SK-N-SH (cell line): ENCODE measurements around the gene SHH. TPM values are rescaled to one million over a fixed set of nuclear protein-coding genes. Genes with fewer than 3 reads are reported as not detected.

Experiments used
- CTCF ChIA-PET: fragments of 300-600, 350-600 bp; formaldehyde crosslinking; extraction: SDS; loops from one replicate; lab custom pipeline; 2021; lab: Yijun Ruan, JAX
- POLR2A ChIA-PET: fragments of 350-600 bp; sonication (Branson Sonifier 250); formaldehyde crosslinking; extraction: SDS; loops from one replicate; lab custom pipeline; 2020; ENCODE audit warnings: antibody characterized with exemption, inconsistent platforms; lab: Yijun Ruan, JAX
- DNase-seq: peaks from one replicate; pipeline ENCODE4 v3.0.0; 2012
- H2AFZ ChIP-seq: fragments of 200-600 bp; sonication (generic); 2 replicates; pipeline ENCODE4 v1.8.1; 2016; ENCODE audit warnings: antibody characterized with exemption, mild to moderate bottlenecking, low read depth
- H3F3A ChIP-seq: fragments of 200-600 bp; sonication (generic); replicated peaks from 2 replicates; pipeline ENCODE3; 2016; ENCODE audit warnings: antibody characterized with exemption, mild to moderate bottlenecking; ENCODE audit not compliant: insufficient read depth
- H3K27ac ChIP-seq, 2 experiments: fragments of 200-500 bp in 1 of 2; fragments of 200-600 bp in 1 of 2; sonication (Bioruptor generic) in 1 of 2; sonication (generic), shearing (Covaris generic) in 1 of 2; 2 replicates each; pipeline versions ENCODE4 v1.5.1 to v1.6.1; 2014 to 2016; ENCODE audit warnings: low read depth in 2 of 2, inconsistent platforms in 1 of 2, low read length in 1 of 2, mild to moderate bottlenecking in 1 of 2, mixed read lengths in 1 of 2
- H3K27me3 ChIP-seq: fragments of 200-600 bp; sonication (generic), shearing (Covaris generic); 2 replicates; pipeline ENCODE4 v1.6.1; 2016; ENCODE audit warnings: mixed run types; ENCODE audit not compliant: insufficient read depth
- H3K36me3 ChIP-seq, 2 experiments: fragments of 200-500 bp in 1 of 2; fragments of 200-600 bp in 1 of 2; sonication (Bioruptor generic) in 1 of 2; sonication (generic) in 1 of 2; replicated peaks in 1 of 2; 2 replicates each; pipeline versions ENCODE3 to v1.5.1; 2014 to 2016; ENCODE audit warnings: low read length in 1 of 2, mild to moderate bottlenecking in 1 of 2; ENCODE audit not compliant: insufficient read depth in 2 of 2, control insufficient read depth in 1 of 2
- H3K4me1 ChIP-seq, 2 experiments: fragments of 200-500 bp in 1 of 2; fragments of 200-600 bp in 1 of 2; sonication (Bioruptor generic) in 1 of 2; sonication (generic), shearing (Covaris generic) in 1 of 2; 2 replicates each; pipeline versions ENCODE4 v1.5.1 to v1.6.1; 2014 to 2016; ENCODE audit warnings: low read depth in 1 of 2, low read length in 1 of 2, mixed run types in 1 of 2; ENCODE audit not compliant: insufficient read depth in 2 of 2, control insufficient read depth in 1 of 2
- H3K4me2 ChIP-seq: fragments of 200-600 bp; sonication (generic), shearing (Covaris generic); 2 replicates; pipeline ENCODE4 v1.6.1; 2017; ENCODE audit warnings: mixed run types
- H3K4me3 ChIP-seq, 2 experiments: fragments of 200-500 bp in 1 of 2; fragments of 200-600 bp in 1 of 2; sonication (Bioruptor generic) in 1 of 2; sonication (generic), shearing (Covaris generic) in 1 of 2; 2 replicates each; pipeline versions ENCODE4 v1.5.1 to v1.8.1; 2014 to 2016; ENCODE audit warnings: low read depth in 2 of 2, inconsistent platforms in 1 of 2, low read length in 1 of 2, mild to moderate bottlenecking in 1 of 2, mixed read lengths in 1 of 2, moderate library complexity in 1 of 2
- H3K79me2 ChIP-seq: fragments of 200-600 bp; sonication (generic); 2 replicates; pipeline ENCODE4 v1.8.1; 2017; ENCODE audit warnings: mild to moderate bottlenecking; ENCODE audit not compliant: insufficient read depth
- H3K9ac ChIP-seq: fragments of 200-600 bp; sonication (generic); 2 replicates; pipeline ENCODE4 v1.6.1; 2017; ENCODE audit warnings: mixed run types
- H3K9me2 ChIP-seq: fragments of 200-600 bp; sonication (generic); 2 replicates; pipeline ENCODE4 v1.6.1; 2017; ENCODE audit warnings: mixed run types
- H3K9me3 ChIP-seq: fragments of 200-600 bp; sonication (generic); 2 replicates; pipeline ENCODE4 v1.6.1; 2017; ENCODE audit warnings: mixed run types, mild to moderate bottlenecking, moderate library complexity
- H4K20me1 ChIP-seq: fragments of 200-600 bp; sonication (generic); 2 replicates; pipeline ENCODE4 v1.6.1; 2017; ENCODE audit warnings: mild to moderate bottlenecking, mixed run types; ENCODE audit not compliant: insufficient read depth
- EP300 ChIP-seq, 2 experiments: IDR thresholded peaks; 2 replicates each; pipeline versions ENCODE4 v1.4.0 to v1.6.1; 2012; ENCODE audit warnings: borderline replicate concordance in 1 of 2, low read depth in 1 of 2, low read length in 1 of 2
- EZH2phosphoT487 ChIP-seq: fragments of 200-600 bp; sonication (generic); IDR thresholded peaks from 2 replicates; pipeline ENCODE4 v1.6.1; 2017; ENCODE audit warnings: low read depth, mixed run types, mild to moderate bottlenecking, antibody characterized with exemption, moderate library complexity, borderline replicate concordance
- FOXJ3 ChIP-seq: sonication (generic); formaldehyde crosslinking; IDR thresholded peaks from 2 replicates; pipeline ENCODE4 v1.5.1; 2020; ENCODE audit warnings: mild to moderate bottlenecking, missing genetic modification reagents
- FOXM1 ChIP-seq: IDR thresholded peaks from 2 replicates; pipeline ENCODE4 v1.4.0; 2012; ENCODE audit warnings: low read depth, mild to moderate bottlenecking
- IRF3 ChIP-seq: fragments of 150-350 bp; IDR thresholded peaks from 2 replicates; pipeline ENCODE4 v1.6.1; 2016; ENCODE audit warnings: mild to moderate bottlenecking, low read depth, low read length
- NFIC ChIP-seq: IDR thresholded peaks from 2 replicates; pipeline ENCODE4 v1.4.0; 2012; ENCODE audit warnings: borderline replicate concordance
- NRF1 ChIP-seq: IDR thresholded peaks from 2 replicates; pipeline ENCODE4 v1.6.1; 2012; ENCODE audit warnings: low read depth, mild to moderate bottlenecking, low read length
- RAD21 ChIP-seq: IDR thresholded peaks from 2 replicates; pipeline ENCODE4 v1.6.1; 2012; ENCODE audit warnings: mild to moderate bottlenecking, low read length
- RCOR1 ChIP-seq: fragments of 150-350 bp; IDR thresholded peaks from 2 replicates; pipeline ENCODE4 v1.6.1; 2017; ENCODE audit warnings: antibody characterized with exemption, low read length
- RXRA ChIP-seq: IDR thresholded peaks from 2 replicates; pipeline ENCODE4 v1.4.0; 2012; ENCODE audit warnings: low read depth, mild to moderate bottlenecking, borderline replicate concordance
- TCF12 ChIP-seq: IDR thresholded peaks from 2 replicates; pipeline ENCODE4 v1.4.0; 2012
- YY1 ChIP-seq: IDR thresholded peaks from 2 replicates; pipeline ENCODE4 v1.4.0; 2012; ENCODE audit warnings: low read depth, mild to moderate bottlenecking
- WGBS: methylation state at CpG from one replicate; pipeline ENCODE4 v1.1.6; 2017; ENCODE audit warnings: low lambda C conversion rate; 5-methylcytosine and 5-hydroxymethylcytosine counted together
- polyA plus RNA-seq, 3 experiments: library from polyadenylated mRNA; depleted of rRNA; stranded (reverse); fragments of >200 nt; gene quantifications; 2 replicates each; pipeline ENCODE4 v1.2.3, GENCODE V29; 2012
- TF ChIP-seq, protein P1 (sequence below): fragments of 150-350 bp; IDR thresholded peaks from 2 replicates; pipeline ENCODE4 v1.6.1; 2017; ENCODE audit warnings: antibody characterized with exemption, low read length, low read depth, borderline replicate concordance

The SHH gene
- polyA plus RNA-seq, 1 of the 3 experiments (the other 2 are of a cell fraction) = not detected

DNA sequence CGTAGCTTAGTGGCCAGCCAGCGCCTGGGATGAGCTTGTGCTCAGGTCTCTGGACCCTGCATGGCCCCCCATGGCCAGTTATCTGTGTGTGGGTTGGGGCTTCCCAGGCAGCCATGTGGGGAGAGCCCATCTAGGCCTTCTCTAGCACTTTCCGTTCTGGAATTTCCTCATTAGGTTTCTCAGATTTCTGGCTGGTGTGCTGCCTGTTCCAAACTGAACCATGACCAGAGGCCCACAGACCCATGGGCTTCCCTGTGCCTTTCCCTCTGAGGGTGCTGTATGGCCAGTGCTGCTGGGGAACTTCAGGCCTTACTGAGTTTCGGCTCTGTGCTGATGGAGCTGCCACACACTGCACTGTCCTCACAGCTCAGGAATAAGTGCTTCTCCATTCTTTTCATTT is 50.2 kb downstream of the SHH start:
- Histone ChIP-seq H3K27me3 (no peaks in the 10 kb centered on the region), H2AFZ (no peak overlapping the region)
- POLR2A ChIA-PET = interaction anchor here (0.6 kb wide), 1 partner anchor 742 kb away, joined by 3 read pairs; no protein-coding TSS in a partner anchor
- TF ChIP-seq EP300 (IDR thresholded peaks at IDR 0.05; ENCODE audit: borderline replicate concordance in 1 of 2, low read depth in 1 of 2, low read length in 1 of 2) (no peak), FOXJ3 (CRISPR knock-in tag) (no peak), NRF1 (no peak), YY1 (no peak)
- TF ChIP-seq, all 33 proteins: peak for 0
- Histone ChIP-seq H4K20me1 (peaks cover 45% of the 10 kb centered on the region), H3K4me1 (no peaks in the 10 kb centered on the region; a peak in 1 of 4 replicates), H3K79me2 (peaks cover 53% of the 10 kb centered on the region), H3K4me3 (no peak overlapping the region), H3K9me3 (no peaks in the 10 kb centered on the region), H3K9ac (no peak overlapping the region), H3K36me3 (peaks cover 8 to 78% of the 10 kb centered on the region in 2 experiments), H3K9me2 (no peaks in the 10 kb centered on the region), H3F3A (peaks cover 2% of the 10 kb centered on the region), H3K4me2 (no peak overlapping the region), H3K27ac (no peak overlapping the region)
- WGBS = 97% methylated on average over 4 of the region's 4 CpGs
- CTCF ChIA-PET = interaction anchor here (0.6 to 1.9 kb wide), 5 partner anchors 9 to 171 kb away, joined by 3 to 15 read pairs (median 5); no protein-coding TSS in a partner anchor
- no peak for DNase-seq

DNA sequence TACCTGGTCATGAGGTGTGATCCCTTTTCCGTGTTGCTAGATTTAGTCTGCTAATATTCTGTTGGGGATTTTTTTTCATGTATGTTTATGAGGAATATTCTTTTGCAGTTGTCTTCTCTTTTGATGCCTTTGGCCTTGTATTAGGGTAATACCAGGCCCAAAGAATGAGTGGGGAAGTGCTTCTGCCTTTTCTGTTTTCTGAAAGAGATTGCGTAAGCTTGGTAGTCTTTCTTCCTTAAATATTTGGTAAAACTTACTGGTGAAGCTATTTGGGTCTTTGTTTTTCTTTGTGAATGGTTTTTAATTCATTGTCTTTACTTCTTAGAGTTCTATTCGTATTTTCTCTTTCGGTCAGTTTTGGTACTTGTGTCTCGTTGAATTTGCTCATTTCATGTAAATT is 51.1 kb downstream of the SHH start:
- Histone ChIP-seq H4K20me1 (peaks cover 50% of the 10 kb centered on the region), H3F3A (no peaks in the 10 kb centered on the region), H3K4me1 (no peaks in the 10 kb centered on the region; a peak in 1 of 4 replicates), H3K79me2 (peaks cover 56% of the 10 kb centered on the region), H3K9me3 (no peaks in the 10 kb centered on the region), H3K9ac (no peak overlapping the region), H3K36me3 (peaks cover 14 to 73% of the 10 kb centered on the region in 2 experiments), H3K4me3 (no peak overlapping the region), H3K27me3 (no peaks in the 10 kb centered on the region), H3K9me2 (no peaks in the 10 kb centered on the region), H3K27ac (no peak overlapping the region), H3K4me2 (no peak overlapping the region), H2AFZ (no peak overlapping the region)
- ChIA-PET CTCF (interaction anchor here (1.8 to 1.9 kb wide), 2 partner anchors 10 to 163 kb away, joined by 5 to 15 read pairs; no protein-coding TSS in a partner anchor), POLR2A (no interaction called here)
- DNase-seq = no peak
- WGBS = 96% methylated on average over 5 of the region's 5 CpGs
- TF ChIP-seq RCOR1 (no peak), FOXM1 (no peak), FOXJ3 (CRISPR knock-in tag) (no peak), TCF12 (no peak), EZH2phosphoT487 (no peak), NFIC (no peak), IRF3 (no peak), RXRA (no peak), RAD21 (no peak)
- TF ChIP-seq, protein P1, sequence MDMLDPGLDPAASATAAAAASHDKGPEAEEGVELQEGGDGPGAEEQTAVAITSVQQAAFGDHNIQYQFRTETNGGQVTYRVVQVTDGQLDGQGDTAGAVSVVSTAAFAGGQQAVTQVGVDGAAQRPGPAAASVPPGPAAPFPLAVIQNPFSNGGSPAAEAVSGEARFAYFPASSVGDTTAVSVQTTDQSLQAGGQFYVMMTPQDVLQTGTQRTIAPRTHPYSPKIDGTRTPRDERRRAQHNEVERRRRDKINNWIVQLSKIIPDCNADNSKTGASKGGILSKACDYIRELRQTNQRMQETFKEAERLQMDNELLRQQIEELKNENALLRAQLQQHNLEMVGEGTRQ = no peak
- TF ChIP-seq, all 33 proteins: peak for 0
